Activated CD4-positive, alpha-beta T cell treated with anti-CD3 and anti-CD28 coated beads for 24 hours (primary cell): ENCODE data around the gene MYLK2.
"Not testable (repeated sequence)": the region's sequence is repeated elsewhere in the genome, so short reads cannot be mapped to it uniquely, and the experiment has no call there.

Experiments
- DNase-seq, 2 donors: peaks; one replicate each; pipeline ENCODE4 v3.0.0-alpha.2; 2020; ENCODE audit warnings: low read depth in 2 of 2

The MYLK2 gene

GRCh38 chr20:31819083-31819784, at the start of gene MYLK2:
Gene MYLK2 (plus strand): TSS chr20:31819356. CDS start chr20:31819581, 225 bp downstream.
- no peak for DNase-seq

GRCh38 chr20:31769681-31770080, 49.5 kb upstream of the MYLK2 start:
- no peak for DNase-seq

- no peak for DNase-seq
These were observed 48.9 kb upstream of the MYLK2 start for GRCh38 chr20:31770243-31770642.

DNA sequence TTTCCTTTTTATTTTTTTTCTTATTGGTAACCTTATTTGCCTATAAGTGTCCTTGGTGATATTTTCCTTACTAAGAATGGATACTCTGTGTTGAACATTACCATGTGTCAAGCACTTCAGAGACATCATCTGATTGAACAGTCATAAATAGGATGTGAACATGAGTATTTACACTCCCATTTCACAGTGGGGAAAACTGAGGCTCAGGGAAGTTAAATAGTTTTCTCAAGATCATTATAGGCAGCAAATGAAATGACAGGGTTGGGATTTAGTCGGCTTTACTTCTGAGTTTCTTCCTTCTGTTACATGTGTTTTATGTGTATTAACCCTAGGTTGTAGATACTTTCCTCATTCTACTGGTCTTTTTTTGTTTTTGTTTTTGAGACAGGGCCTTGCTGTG, 44.7 kb upstream of the MYLK2 start:
- no peak for DNase-seq

GRCh38 chr20:31780839-31781238, 38.3 kb upstream of the MYLK2 start:
- DNase-seq, result no peak

DNA sequence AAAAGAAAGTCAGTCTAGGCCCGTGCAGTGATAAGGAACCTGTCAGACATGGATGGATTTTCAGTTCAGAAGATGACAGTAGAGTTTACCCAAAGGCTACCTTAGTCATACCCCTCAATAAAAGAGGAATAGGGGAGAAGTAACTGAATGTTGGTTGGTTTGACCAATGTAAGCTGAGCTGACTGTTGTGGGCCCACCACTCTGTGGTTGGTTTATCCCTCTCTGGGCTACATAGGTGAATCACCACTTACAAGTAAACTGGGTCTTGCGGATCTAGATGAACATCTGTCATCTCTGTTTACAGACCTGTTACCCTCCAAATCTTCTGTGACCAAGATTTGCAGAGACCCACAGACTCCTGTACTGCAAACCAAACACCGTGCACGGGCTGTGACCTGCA, 37.2 kb upstream of the MYLK2 start:
- DNase-seq, result no peak

DNA sequence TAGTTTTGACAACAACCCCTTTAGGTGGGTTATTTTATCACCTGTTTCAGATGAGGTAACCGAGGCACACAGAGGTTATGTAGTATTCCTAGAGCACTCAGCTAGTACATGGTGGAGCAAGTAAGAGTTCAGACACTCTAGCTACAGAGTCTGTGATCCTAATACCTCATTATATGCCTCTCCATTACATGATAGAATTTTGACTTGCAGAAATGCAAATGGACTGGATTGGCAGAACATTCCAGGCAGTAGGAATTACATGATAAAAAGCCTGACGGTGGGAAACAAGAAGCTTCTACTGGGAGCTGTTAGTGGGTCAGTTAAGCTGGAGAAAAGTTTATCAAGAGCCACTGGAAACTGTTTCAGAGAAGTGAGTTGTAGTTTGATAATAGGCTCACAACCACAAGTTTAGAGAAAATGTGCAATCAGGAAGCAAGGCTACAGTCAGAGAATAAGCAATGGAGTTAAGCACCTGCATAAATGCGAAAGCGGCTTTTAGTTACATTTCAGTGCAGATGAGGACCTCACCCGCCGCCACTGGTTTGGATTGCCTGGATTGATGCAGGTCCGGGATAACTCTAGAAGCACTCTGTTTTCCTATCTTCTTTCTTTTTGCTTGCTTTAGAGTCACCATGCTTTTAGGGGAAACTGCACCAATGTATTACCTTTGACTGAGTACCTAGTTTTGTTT, 34.7 kb upstream of the MYLK2 start:
- no peak for DNase-seq

DNA sequence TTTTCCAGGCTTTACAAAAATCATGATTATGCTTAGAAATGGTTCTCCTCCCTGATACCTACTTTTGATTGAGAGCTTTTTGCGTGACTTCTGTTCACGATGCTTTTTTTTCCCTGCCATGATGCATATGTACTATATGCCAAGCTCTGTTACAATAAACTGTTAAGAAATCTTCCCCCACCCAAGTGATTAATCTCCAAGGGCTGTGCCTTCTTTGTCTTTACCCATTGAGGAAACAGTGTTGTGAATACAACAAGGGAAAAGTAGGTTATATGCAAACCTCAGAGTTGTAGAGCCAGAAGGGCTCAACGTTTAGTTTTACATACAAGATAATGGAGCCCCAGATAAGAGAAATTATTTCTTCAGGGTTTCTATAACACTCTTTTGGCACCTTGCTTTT, 34.1 kb upstream of the MYLK2 start:
- DNase-seq, result no peak

- DNase-seq, result no peak
These were observed 30.6 kb upstream of the MYLK2 start for GRCh38 chr20:31788578-31788977.

DNA sequence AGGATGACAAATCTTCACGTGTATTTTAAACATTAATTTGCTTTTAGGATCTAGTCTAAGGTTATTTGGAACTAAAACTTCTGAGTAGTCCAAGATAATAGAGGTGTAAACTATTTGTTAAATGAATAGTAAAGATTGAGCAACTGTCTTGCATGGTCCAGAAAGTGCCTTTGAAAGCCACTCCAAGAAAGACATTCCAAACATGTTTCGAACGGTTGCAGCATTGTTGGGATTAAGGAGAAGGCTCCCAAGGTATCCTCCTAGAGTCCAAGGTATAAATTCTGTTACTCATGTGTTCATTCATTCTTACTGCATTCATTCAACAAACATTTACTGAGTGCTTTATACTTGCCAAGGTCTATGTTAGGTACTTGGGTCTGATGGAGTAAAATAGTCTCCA, 28.8 kb upstream of the MYLK2 start:
- no peak for DNase-seq

GRCh38 chr20:31797364-31797763, 21.8 kb upstream of the MYLK2 start:
- no peak for DNase-seq

- no peak for DNase-seq
These were observed 17.6 kb upstream of the MYLK2 start for GRCh38 chr20:31801508-31801907.

DNA sequence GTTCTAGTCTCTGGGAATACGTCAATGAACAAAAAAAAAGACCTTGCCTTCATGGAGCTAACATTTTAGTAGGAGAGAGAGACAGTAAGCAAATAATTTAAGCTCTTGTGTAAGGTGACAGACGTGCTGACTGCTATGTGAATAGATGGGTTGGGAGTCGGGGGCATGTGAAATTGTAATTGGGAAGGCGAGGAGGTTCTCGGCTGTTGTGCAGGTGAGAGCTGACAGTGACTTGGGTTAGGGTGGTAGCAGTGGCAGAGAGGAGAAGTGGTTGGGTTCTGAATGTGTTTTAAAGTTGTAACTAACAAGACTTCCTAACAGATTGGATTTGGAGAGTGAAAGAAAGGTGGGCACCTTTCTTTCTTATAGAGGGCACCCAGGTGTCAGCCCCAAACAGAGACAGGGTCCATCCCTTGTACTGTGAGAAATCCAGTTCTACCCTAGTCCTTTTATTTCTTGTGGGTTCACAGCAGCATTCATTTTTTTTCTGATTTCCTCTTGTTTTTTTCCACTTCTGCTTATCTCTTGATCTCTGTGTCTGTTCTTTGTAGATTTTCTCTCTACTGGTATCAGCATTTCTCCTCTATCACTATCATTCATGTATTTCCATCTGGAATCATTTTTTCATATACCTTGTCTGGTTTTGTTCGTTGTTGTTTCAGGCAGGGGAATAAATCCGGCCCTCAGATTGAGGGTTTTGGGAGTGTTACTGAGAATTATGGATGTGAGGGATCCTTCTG, 15.4 kb upstream of the MYLK2 start:
- no peak for DNase-seq

DNA sequence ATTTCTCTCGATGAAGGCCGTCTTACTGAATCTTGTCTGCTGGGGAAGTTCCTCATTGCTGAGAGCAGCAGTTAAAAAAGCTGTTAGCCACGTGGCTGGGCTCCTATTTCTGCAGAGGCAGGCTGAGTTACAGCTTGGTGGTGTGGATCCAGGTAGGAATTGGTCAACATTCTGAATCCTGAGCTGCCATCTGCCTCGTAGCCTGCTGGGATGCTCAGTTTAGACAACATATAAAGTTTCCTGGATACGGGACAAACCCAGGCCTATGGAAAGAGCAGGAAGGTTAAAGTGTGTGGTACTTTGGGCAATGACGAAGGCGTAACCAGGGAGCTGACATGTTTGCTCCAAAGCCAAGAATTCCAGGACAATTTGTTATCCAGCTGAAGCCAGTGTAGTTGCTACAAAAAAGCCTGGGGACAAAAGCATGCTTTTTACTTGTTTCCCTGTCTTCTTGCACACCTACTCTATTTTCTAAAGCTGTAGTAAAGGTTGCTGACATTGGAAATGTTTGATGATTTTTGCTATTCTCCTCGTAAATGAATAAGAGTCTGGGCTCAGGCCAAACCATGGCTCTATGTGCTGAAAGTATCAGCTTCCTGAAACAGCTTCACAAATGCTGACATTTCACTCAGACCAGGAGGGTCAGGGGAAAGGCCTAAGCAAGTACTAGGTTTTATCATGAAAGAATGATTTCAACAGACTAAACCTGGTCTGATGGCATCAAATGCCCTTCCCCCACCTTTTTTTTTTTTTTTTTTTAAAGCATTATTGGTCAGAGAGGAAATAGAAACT, 12.4 kb upstream of the MYLK2 start:
- no peak for DNase-seq

- no peak for DNase-seq
These were observed 10.7 kb upstream of the MYLK2 start for GRCh38 chr20:31808481-31808880.

DNA sequence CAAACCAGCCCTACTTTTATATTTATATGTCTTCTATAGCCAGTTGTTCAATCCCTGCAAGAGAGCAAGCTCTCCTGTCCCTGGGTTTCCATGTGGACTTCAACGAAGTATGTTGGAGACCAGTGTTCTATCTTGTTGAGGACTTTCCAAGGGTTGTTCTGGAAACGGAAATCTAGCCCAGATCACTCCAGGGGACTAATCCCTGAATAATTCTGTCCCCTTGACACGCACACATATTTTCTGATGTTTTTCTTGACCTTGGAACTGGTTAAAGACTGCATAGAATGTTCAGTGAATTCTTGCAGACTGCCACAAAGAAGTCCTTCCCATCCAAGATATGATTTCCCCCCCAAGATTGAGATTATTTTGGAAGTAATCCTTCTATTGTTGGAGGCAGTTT, 9.5 kb upstream of the MYLK2 start:
- DNase-seq, result no peak

DNA sequence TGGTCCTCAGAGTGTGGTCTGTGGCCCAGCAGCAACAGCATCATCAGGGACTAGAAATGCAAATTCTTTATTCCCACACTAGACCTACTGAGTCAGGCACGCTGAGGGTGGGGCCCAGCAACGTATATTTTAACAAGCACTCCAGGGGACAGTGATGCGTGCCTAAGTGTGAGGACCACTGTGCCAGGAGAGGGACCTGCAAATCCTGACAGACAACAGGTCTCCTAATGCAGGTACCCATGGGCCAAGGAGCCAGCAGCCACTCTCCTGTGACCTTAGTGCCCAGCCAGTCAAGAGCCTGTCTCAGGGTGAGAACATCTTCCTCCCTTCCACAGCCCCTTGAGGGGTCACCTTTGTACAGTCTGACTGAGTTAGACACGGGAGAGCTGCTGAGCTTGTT, 8.0 kb upstream of the MYLK2 start:
- DNase-seq, result no peak

DNA sequence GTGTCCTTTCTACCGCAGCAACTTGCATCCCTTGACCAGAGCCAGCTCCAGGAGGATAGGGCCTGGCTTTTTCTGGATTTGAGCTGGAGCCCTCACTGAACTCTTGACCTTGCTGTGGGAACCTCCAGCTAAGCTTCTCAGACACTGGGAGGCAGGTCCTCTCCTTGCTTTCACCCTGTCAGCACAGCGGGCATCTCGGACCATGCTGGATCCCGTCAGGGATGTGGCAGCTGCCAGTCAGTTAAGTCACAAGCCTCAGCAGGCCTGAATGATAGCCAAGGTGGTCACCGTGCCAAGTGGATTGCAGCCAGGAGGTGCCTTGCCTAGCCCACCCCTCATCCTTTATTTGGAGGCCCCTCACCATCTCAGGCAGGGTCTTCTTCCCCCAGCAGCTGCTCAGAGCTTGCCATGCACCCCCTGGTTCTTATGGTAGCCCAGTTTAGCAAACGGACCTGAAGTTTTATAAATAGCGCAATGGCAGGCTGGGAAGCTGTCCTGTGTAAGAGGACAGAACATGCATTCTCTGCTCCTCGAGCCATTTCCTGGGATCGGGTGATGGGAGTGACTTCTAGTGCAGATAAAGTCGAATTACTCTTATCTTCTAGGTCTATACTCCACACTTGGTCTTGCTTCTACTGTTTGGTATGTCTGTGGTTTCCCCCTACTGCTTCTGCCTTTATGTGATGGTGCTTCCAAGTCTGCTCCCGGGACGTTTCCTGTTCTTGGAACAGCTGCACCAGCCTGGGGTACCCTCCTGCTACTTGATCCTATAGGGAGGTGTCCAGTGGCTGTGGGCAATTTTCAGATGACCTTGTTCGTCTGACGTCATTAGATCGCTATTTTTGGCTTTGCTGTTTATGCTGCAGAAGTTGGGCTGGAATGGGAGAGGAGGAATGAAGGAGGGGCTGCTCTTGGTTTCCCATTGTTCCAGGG, 7.1 kb upstream of the MYLK2 start:
- no peak for DNase-seq

DNA sequence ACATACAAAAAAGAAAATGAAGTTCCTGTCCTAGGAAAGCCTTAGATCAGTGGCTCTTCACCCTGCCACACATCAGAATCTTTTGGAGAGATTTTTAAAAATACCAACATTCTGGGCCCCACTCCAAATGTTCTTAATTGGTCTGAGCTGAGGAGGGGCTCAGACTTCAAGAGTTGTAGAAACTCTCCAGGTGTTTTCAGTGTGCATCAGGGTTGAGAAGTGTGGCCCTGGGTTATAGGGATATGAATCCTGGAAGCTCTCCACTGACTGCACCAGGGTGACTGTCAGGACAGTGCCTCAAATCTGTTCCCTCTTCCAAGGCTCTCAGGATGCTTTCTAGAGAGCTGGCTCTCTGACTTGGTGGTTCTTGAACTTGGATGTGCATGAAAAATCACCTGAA, 5.5 kb upstream of the MYLK2 start:
- DNase-seq, result no peak

DNA sequence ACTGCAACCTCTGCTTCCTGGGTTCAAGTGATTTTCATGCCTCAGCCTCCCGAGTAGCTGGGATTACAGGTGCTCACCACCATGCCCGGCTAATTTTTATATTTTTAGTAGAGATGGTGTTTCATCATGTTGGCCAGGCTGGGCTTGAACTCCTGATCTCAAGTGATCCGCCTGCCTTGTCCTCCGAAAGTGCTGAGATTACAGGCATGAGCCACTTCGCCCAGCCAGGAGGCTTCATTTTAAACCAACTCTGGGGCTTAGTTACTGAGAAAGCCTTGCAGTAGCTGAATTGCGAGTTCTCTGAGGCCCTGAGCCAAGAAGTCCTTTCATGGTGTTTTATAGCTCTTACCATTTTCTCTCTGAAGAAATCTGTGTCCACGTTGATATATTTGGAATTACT, 5.0 kb upstream of the MYLK2 start:
- not testable (repeated sequence) for DNase-seq
